Measurements from ENCODE around the gene CHMP2A.

Gene CHMP2A

DNA sequence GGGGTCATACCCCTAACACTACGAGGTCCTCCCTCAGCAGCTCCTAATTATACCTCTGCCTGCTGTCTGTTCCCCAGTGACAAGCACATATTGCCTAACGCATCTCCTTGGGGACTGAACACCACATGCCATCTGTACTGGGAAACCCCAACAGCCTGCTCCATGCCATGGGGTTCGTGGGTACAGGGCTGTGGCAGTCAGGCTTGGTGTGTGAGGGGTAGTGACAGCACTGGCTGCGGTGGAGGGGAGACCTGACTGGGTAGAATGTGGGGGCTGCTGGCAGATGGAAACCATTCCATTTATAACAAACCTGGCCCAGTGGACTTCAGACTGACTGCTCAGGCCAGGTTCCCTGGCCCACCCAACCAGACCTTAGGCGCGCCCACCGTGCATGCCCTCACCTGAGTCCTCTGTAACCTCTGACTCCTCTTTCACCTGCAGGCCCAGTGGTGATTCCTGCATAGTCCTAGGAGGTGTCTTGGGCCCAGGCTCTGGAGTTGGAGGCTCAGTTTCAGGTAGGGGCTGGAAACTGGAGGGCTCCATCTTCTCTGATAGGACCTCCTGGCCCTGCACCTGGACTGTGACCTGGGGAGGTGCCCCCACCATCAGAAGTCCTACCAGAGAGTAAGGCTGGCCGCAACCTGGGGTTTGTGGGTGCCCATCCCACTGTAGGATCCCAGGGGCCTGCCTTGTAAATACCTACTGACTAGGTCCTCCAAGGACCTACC is 15.2 kb upstream of the CHMP2A start:
- DNase-seq = no peak

DNA sequence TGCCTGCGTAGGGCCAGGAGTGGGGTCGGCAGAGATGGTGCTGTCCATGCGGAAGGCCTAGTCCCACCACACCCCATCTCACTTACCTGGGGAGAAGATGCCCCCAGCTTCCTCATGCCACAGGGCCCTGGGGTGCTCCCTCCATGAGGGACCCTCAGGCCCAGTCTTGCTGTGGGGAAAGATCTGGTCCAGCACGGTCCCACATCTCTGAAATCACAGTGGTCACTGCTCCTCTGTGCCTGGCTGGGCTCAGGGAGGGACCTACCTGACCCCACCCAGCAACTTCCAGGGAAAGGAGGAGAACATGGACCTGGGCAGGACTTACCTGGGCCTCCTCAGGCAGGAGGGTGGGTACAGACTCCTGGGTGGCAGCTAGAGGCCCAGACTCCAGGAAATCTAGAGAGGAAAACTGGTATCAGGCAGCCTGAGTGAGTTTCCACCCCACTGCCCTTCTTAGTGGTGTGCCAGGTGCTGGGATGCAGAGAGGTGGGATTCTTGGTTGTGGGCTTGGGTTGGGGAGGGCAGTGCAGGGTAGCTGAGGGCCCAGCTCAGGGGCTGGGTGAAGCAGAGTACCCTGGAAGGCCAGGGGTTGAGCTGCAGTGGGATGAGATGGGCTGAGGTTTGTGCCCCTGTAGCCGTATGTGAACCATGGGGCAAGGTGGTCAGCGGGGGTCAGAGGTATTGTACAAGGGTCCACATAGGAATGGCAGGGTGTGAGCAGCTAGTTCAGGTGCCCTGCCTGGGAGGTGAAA is 14.5 kb upstream of the CHMP2A start:
- DNase-seq = no peak

DNA sequence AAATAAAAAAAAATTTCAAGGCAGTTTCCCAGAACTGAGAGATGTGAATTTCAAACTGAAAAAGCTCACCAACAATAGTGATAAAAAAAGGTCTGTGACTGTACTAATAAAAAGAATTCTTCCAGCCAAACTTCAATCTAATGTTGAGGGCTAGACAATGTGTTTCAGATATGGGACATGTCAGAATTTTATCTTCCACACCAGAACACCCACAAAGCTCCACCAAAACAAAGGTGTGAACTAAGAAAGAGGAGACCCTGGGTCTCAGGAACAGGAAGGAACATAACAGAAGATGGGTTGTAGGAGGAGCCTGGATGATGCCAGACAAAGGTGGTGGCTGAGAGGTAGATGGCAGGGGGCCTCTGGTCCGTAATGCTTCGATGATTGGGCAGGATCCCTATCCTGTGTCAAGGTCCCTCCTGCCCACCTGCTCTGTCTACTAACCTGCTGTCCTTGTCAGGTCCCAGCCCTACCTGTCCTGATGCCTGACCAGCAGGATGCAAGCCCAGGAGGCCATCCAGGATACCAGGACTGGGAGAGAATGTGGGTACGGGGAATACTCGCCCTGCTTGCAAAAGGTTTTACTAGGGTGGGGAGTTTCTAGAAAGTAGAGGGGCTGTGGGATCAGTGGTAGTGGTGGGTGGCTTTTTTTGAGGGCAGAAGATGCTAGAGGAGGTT is 13.7 kb upstream of the CHMP2A start:
- DNase-seq = no peak

DNA sequence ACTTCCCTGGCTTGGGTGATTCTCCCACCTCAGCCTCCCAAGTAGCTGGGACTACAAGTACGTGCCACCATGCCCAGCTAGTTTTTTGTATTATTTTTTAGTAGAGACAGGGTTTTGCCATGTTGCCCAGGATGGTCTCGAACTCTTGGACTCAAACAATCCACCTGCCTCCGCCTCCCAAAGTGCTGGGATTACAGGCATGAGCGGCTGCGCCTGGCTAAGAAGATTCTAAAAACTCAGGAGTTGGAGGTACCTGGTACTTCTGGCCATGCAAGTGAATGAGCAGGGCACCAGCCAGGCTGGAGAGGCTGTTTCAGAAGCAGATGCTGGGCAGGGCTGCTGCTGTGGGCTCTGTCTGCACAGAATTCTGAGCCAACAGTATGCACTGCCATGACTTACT is 12.1 kb upstream of the CHMP2A start:
- no peak for DNase-seq

DNA sequence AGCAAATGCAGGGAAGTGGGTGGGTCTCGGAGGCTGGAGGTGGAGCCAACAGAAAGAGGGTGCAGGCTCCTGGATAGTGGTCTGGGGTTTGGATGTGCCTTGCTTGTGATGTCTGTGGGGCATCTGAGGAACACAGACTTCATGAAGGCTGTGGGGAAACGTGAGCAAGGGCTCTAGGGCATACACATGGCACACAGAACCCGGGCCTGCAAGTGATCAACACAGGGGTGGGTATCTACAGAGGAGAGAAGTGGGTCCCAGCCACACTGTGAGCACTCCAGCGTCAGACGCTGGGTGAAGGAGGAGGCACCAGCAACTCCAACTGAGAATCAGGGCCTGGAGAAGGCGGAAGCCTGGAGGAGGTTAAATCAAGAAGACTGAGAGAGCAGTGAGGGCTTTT is 8.9 kb upstream of the CHMP2A start:
- DNase-seq = no peak

DNA sequence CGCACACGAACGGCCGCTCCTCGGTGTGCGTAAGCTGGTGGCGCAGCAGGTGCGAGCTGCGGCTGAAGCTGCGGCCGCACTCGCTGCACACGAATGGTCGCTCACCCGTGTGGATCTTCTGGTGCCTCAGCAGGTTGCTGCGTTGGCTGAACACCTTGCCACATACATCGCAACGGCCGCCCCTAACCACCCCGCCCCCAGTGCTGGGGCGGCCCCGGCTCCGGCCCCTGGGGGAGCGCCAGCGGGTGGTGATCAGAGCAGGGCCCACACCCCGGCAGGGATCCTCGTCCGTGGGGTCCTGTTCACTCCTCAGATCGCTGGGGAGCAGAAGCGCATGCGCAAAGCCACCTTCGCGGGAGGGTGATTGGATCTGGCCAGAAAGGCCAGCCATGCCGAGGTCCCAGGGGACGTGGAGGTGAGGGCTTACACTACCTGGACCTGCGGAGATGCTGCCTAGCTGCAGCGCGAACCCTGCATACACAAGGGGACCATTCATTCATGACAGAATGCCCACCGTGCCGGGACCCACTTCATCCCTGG is 8.2 kb upstream of the CHMP2A start:
- no peak for DNase-seq

DNA sequence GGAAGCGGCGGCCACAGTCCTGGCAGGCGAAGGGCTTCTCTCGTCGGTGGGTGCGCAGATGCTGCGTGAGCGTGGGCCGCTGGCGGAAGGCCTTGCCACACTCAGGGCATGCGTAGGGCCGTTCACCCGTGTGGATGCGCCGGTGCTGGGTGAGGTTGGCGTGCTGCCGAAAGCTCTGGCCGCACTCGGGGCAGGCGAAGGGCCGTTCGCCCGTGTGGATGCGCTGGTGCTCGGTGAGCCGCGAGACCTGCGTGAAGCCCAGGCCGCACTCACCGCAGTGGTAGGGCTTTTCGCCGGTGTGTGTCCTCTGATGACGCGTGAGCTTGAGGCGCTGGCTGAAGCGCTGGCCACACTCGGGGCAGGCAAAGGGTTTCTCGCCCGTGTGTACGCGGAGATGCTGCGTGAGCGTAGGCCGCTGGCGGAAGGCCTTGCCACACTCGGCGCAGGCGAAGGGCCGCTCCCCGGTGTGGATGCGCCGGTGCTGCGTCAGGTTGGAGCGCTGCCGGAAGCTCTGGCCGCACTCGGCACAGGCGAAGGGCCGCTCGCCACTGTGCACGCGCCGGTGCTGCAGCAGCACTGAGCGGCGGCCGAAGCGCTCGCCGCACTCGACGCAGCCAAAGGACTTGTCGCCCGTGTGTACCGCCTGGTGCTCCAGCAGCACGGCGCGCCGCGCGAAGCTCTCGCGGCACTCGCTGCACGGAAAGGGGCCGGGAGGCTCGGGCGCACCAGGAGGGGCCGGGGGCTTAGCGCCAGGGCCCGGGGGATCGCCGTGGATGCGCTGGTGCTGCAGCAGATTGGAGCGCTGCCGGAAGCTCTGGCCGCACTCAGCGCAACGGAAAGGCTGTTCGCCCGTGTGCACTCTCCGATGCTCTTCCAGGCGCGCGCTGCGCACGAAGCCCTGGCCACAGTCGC is 7.5 kb upstream of the CHMP2A start:
- no peak for DNase-seq

DNA sequence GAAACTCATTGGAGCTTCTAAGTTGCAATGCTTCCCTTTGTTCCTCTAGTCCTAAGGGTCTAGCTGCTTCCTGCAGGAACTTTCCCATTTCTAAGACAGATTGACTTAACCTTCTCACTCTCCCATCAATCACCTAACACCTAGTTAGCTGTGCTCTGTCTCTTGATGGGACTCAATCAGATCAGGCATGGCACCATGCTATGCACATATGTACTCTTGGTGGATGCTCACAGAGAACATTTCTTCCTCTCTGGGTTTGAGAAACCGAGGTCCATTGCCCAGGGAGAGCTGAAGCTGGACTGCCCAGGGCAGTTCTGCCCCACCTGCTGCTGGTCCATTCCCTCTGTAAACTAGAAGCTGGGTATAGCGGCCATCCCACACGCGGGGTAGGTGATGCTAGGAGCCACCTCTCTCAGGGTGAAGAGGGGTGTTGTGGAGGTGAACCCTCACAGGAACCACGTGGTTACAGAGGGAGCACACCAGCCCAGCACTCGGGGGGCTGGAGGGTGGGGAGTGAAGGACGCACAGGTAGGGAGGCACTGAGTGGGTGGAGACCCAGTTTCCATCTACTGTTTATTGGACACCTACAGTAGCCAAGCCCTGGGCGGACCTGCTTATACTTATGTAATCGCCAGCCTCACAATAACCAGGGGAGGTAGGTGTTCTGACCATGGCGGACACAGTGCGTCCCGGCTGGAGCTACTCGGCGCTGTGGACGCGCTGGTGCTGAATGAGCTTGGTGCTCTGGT is 6.6 kb upstream of the CHMP2A start:
- DNase-seq = no peak

DNA sequence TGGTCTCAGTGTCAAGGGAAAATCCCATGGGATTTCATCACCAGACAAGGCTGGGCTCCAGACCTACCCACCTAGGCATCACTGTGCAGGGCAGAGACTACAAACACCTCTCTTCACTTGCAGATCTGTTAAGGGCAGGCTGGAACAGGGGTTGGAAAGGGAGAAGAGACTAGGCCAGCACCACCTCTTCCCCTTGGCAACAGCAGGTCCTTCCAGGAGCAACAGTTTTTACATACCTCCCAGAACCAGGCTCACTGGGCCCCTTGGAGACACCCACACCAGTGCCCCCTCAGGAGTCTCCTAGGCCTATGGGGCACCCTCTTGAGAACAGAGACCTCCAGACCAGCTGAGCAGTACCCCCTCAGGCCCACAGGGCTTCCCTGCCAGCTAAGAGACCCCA is 6.0 kb upstream of the CHMP2A start:
- DNase-seq = no peak

DNA sequence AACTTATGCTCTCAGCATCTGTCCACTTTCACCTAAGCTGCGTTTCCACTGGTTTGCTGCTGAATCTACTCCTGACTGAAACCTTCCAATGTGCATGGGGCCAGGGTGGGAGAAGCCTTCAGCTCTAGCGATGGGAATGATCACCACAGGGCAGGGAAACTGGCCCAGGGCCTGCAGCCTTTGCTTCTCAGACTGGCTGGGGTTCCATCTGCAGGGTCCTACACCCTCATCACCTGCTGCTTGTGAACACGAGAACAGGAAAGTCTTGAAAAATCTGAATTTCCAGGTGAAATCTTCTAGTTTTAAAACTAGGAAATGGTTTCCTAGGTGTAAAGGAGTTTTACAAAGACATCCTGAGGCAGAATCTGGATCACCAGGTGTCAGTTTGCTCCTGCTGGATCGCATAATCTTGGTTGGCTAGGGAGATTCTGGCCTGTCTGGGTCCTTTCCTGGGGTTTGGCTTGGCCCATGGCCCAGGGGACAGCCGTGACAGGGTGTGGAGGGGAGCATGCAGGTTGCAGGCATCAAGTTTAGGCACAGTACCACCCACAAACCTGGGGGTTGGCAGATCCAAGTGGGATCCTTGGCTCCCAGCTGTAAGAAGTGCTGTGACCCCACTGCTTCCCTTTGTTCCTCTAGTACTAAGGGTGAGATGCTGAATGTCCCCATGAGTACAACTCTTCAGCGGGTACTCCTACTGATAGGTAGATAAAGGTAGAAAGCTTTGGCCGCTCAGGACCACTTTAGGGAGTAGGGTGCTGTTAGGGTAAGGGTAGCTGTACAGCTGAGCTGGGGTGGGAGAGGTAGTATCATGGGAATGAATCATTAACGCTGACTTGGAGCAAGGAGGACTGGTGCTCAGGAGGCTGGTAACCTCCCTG is 5.3 kb upstream of the CHMP2A start:
- no peak for DNase-seq

DNA sequence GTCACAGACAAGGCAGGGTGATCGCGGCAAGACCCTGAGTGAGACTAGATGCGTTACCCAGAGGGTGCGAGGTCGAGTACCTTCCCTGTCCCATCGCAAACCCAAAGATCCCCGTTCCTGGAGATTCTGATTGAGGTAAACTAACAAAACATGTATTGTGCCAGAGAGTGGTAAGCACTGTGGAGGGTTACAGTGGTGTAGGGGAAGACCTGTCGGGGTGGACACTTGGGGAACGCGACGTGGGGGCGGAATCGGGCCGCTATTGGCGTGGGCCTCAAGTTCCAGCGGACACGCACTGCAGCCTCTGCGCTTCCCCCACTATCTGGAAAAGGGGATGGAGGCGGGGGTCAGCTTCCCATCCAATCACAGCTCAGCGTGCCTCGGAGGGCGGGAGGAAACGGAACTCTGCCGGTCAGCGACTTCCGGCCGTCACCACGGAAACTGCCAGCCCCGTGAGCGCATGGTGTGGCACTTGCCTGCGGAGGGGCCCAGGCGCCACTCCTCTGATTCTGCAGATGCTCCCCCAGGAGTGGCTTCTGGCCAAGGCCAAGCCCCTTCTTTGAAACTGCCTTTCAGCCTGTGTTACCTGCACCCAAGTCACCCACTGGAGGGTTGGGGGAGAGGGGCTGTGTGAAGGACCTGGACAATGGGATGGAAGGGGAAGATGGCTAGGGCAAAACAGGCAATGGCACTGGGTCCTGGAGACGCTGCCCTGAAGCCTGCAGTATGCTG is 4.5 kb upstream of the CHMP2A start:
- DNase-seq = no peak

DNA sequence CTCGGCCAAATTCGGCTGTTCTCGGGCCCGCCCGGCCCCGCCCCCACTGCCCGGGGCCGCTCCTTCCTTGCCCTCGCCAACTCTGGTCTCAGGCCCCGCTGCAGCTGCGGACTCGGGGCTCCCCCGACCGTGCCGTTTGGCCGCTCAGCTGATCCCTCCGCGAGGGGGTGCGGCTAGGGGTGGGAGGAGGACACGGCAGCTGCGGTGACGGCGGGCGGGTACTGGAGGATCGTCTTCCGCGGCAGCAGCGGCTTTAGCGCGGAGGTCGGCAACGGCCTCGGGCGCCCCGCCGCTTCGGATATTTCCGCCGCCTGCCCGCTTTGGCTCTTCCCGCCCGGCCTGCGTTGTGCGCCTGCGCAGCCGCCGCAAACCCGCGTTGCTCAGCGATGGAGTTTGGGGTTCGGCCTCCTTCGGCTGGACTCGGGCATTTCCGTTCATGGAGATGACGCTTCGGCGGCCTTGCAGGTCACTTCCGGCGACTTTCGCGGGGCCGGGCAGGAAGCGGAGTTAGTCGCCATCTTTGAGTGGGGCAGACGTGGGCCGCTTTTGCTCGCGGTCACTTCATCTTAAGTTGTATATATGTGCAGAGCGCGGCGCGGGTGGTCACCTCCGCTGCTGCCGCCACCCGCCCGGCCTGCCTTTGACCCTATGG is 3.8 kb upstream of the CHMP2A start:
- DNase-seq = no peak

DNA sequence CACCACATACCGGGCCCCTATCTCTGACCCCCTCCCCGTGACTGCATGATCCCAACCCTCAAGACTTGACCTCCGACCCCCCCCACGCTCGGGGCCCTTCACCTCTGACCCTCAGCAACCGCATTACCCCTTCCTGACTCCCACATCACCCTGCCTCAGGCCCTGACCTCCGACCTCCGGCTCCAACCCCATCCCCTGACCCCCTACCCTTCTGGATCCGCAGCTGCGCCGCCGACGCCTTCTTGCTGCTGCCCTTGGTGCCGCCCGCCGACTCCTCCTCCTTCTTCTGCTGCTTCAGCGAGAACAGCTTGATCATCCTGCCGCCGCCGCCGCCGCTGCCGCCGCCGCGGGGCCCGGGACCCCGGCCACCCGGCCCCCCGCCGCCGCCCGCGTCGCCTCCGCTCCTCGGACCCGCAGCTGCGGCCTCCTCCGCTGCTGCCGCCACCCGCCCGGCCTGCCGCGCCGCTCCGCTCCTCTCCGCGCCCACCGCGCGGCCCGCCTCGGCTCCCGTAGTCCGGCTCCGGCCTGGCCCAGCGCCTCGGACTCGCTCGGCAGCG is 3.2 kb upstream of the CHMP2A start, which contains the start of gene UBE2M:
TSS of gene UBE2M (minus strand) at position 546 of the 557 bp plus-strand sequence. CDS start at position 316, 230 bp downstream.
- no peak for DNase-seq

DNA sequence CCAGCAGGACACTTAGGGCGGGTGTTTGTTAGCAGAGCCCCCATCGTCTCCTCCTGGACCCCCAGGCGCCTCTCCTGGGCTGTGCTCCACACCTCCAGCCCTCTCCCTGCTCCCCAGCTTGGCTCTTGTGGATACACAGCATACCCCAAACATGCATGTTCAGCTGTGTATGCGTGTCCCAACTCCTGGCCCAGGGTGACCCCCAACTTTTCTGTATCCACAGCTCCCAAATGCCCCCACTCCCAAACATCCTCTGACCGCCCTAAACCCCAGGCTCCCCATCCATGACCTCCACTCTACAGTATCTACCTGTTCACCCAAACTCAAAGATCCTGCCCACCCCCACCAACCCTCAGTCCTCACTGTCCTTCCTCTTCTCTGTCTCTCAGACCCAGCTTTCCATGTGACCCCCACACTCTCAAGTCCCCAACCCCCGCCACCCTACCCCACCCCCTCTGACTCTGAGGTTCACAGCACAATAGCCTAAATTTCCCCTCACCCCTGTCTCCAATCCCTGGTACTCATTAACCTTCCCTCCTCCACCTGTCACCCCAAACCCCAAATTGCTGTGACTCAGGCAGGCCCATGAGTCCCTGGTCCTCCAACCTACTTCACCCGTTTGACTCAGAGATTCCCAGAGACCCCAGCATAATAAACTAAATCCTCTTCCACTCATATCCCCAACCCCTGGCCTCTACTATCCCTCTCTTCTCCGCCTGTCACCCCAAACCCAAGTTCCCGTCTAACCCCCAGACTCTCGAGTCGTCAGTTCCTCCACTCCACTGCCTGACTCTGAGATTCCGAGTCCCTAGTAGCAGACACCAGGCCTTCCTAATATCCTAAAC is 2.5 kb upstream of the CHMP2A start:
- no peak for DNase-seq

DNA sequence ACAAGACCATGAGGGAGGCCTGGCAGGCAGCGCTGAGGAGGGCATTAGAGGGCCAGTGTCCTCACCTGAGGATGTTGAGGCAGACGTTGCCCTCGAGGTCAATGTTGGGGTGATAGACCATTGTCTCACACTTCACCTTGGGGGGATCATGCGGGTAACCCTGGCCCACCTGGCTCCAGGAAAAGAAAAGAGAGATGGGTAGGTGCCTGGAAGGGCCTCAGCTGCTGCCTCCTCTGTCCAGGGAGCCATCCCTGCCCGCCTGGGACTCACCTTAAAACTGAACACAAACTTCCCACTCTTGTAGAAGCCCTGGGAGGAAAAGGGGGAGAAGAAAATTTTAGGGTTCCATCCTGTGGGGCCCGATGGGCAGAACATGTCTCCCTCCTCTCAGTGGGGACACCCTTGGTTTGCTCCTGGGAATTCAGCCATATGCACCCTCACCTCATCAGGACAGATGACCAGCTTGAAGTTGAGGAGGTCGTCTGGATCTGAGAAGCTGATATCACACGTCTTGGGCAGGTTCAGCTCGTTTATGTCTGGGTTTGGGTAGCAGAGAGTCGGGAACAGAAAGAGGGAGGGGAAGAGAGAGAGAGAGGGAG is 1.8 kb upstream of the CHMP2A start:
- DNase-seq = no peak

DNA sequence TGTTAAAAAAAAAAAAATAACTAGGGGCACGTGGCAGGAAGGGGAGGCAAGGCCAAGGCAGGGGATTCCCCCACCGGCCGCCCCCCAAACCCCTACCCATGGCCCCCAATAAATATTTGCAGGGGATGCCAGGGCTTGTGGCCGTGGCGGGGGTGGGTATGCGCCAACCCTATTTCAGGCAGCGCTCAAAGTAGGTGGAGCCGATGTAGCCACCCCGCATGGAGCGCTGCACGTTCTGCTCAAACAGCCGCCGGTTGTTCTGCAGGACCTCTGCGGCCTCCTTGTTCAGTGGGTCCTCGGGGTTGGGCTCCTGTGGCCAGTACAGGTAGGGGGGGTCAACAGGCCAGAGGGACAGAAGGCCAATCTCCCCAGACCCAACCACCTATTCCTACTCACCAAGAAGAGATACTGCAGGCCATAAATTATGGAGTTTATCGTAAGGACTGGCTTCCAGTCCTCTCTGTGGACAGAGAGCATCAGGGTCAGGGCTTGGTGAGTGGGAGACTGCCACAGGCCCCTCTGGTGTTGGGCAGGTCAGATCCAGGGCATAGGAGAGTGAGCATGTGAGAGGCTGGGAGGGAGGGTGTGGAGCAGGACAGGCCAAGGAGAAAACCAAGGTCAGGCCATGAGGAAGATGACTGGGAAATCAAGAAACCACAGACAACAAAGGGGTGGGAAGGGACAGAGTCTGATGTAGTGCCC is 1.2 kb upstream of the CHMP2A start:
- no peak for DNase-seq

DNA sequence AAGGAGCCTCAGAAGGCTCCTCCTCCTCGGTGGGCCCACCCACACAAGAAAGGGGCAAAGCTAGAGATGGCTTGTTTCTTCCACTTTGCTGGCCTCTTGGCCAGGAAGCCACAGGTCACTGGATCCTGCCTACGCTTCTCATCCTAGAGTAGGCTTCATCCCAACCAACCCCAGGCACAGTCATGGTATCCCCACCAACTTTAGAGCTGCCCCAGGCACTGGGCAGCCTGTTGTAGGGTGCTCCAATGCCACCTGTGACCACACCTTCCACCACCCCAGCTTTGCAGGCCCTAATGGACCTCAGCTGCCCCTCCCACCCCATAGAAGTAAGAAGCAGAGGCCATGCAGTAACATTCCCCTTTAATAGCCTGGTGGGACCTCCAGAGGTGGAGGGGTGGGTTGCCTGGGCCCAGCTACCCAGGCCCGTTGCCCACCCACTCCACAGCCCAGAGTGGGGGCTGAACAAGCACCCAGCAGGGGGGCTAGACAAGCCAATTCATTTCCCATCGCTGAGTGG is 522 bp upstream of the CHMP2A start:
- no peak for DNase-seq

Measured in NCI-H774 (cell line).